Mammary epithelial cell (primary cell): ENCODE measurements around the gene TEX44.

Source experiments
- EZH2 ChIP-seq: IDR thresholded peaks from 2 replicates; pipeline ENCODE4 v1.6.1; 2012; ENCODE audit warnings: low read length, inconsistent platforms, borderline replicate concordance
- TF ChIP-seq, protein P1 (sequence below), 2 donors: IDR thresholded peaks in 1 of 2; conservative IDR thresholded peaks in 1 of 2; 2 replicates each; pipeline ENCODE4 v1.5.1; 2011 to 2012; ENCODE audit warnings: inconsistent platforms in 2 of 2, low read length in 2 of 2, mild to moderate bottlenecking in 2 of 2, control low read depth in 1 of 2, low read depth in 1 of 2; ENCODE audit not compliant: insufficient read depth in 1 of 2; ENCODE audit errors: extremely low read depth in 1 of 2

DNA sequence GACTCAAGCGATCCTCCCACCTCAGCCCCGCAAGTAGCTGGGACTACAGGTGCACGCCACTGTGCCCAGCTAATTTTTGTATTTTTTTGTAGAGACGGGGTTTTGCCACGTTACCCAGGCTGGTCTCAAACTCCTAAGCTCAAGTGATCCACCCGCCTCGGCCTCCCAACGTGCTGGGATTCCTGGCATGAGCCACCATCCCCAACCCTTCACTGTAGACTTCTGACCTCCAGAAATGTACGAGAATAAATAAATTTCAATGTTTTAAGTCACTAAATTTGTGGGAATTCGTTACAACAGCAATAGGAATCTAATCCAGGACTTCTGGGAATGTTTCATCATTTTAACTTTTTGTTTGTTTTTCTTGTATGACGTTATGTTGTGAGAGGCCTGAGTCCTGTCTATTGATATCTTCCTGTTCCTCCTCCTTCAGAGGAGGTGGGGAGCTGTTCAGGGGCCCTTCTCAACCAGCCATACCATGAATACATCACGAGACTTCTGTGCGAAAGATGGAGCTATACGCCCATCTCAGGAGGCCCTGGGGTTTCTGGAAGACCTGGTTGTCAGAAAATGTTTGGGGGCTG lies 40.0 kb downstream of the TEX44 start:
- TF ChIP-seq, protein P1, sequence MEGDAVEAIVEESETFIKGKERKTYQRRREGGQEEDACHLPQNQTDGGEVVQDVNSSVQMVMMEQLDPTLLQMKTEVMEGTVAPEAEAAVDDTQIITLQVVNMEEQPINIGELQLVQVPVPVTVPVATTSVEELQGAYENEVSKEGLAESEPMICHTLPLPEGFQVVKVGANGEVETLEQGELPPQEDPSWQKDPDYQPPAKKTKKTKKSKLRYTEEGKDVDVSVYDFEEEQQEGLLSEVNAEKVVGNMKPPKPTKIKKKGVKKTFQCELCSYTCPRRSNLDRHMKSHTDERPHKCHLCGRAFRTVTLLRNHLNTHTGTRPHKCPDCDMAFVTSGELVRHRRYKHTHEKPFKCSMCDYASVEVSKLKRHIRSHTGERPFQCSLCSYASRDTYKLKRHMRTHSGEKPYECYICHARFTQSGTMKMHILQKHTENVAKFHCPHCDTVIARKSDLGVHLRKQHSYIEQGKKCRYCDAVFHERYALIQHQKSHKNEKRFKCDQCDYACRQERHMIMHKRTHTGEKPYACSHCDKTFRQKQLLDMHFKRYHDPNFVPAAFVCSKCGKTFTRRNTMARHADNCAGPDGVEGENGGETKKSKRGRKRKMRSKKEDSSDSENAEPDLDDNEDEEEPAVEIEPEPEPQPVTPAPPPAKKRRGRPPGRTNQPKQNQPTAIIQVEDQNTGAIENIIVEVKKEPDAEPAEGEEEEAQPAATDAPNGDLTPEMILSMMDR (conservative IDR thresholded peaks at IDR 0.05 in 1 of 2, IDR thresholded peaks at IDR 0.05 in 1 of 2; ENCODE audit: extremely low read depth in 1 of 2, insufficient read depth in 1 of 2, low read depth in 1 of 2, low read length in 2 of 2) = no peak
- TF ChIP-seq EZH2 = no peak
